Tibial artery (tissue), 4 donors: Measurements from ENCODE around the gene PVALB.

Experiments used
- DNase-seq, 2 donors: peaks; one replicate each; pipeline ENCODE4 v3.0.0-alpha.2; 2019
- H3K27ac ChIP-seq, 2 donors: fragments of 200-600 bp; sonication (generic) in 1 of 2; 1 replicate in 1 of 2; 2 replicates in 1 of 2; pipeline ENCODE4 v1.5.1; 2018 to 2019; ENCODE audit warnings: mild to moderate bottlenecking in 1 of 2
- H3K27me3 ChIP-seq, 2 donors: fragments of 200-600 bp; sonication (generic) in 1 of 2; one replicate each; pipeline versions ENCODE4 v1.5.1 to v1.6.0; 2016 to 2019
- H3K36me3 ChIP-seq, 3 donors: fragments of 200-600 bp; sonication (generic) in 2 of 3; one replicate each; pipeline ENCODE4 v1.5.1; 2016 to 2019; ENCODE audit warnings: mild to moderate bottlenecking in 2 of 3
- H3K4me1 ChIP-seq, 4 donors: fragments of 200-600 bp; sonication (generic) in 2 of 4; 1 replicate in 3 of 4; 2 replicates in 1 of 4; pipeline ENCODE4 v1.5.1; 2016 to 2019
- H3K4me3 ChIP-seq, 2 donors: fragments of 200-600 bp; sonication (generic) in 1 of 2; 1 replicate in 1 of 2; 2 replicates in 1 of 2; pipeline ENCODE4 v1.5.1; 2018 to 2019; ENCODE audit warnings: mild to moderate bottlenecking in 2 of 2
- H3K9me3 ChIP-seq, 3 donors: fragments of 200-600 bp; sonication (generic) in 1 of 3; one replicate each; pipeline ENCODE4 v1.5.1; 2016 to 2019
- intact Hi-C: fragments of 100-400 bp; cut with DNase I; formaldehyde crosslinking; loops from one replicate; pipeline ENCODE4 v1.15.0; 2023; ENCODE audit warnings: low total_unique reads
- TF ChIP-seq, protein P1 (sequence below), 2 experiments: fragments of 200-600 bp in 1 of 2; fragments of 450-650 bp in 1 of 2; IDR thresholded peaks; one replicate each; pipeline ENCODE4 v1.5.1; 2017 to 2019; ENCODE audit warnings: antibody characterized with exemption in 2 of 2, mild to moderate bottlenecking in 1 of 2, moderate library complexity in 1 of 2

The PVALB gene

DNA sequence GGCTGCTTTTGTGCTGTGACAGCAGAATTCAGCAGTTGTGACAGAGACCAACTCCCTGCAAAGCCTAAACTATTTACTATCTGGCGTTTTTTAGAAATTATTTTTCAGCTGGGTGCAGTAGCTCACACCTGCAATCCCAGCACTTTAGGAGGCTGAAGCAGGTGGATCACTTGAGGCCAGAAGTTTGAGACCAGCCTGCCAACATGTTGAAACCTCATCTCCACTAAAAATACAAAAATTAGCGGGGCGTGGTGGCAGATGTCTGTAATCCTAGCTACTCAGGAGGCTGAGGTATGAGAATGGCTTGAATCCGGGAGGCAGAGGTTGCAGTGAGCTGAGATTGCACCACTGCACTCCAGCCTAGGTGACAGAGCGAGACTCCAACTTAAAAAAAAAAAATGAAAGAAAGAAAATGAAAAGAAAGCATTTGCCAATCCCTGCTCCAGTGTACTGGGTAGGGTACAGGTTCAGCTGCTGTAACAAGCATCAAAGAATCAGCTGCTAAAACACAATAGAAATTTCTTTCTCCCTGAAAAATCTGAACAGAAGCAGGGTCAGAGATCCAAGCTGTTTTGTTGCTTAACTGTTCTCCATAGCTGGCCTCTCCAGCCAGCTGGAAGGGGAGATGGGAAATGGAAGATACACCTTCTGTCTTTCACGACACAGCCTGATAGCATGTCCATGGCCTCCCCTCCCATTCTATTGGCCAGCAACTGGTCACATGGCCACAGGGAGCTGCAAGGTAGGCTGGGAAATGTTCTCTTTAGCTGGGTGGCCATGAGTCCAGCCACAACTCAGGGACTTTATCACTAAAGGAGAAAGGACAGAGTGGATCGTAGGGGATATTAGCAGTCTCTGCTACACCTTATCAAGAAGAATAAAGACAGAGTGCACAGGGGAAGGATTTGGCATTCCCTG is 35.5 kb upstream of the PVALB start:
- H3K27ac ChIP-seq: no peak overlapping the region
- no peaks in the 10 kb centered on the region for H3K36me3 ChIP-seq
- H3K9me3 ChIP-seq: no peaks in the 10 kb centered on the region
- TF ChIP-seq, protein P1, sequence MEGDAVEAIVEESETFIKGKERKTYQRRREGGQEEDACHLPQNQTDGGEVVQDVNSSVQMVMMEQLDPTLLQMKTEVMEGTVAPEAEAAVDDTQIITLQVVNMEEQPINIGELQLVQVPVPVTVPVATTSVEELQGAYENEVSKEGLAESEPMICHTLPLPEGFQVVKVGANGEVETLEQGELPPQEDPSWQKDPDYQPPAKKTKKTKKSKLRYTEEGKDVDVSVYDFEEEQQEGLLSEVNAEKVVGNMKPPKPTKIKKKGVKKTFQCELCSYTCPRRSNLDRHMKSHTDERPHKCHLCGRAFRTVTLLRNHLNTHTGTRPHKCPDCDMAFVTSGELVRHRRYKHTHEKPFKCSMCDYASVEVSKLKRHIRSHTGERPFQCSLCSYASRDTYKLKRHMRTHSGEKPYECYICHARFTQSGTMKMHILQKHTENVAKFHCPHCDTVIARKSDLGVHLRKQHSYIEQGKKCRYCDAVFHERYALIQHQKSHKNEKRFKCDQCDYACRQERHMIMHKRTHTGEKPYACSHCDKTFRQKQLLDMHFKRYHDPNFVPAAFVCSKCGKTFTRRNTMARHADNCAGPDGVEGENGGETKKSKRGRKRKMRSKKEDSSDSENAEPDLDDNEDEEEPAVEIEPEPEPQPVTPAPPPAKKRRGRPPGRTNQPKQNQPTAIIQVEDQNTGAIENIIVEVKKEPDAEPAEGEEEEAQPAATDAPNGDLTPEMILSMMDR (IDR thresholded peaks at IDR 0.05): no peak
- intact Hi-C loops: no loop called here
- peaks cover 0 to 64% of the 10 kb centered on the region in 2 donors for H3K27me3 ChIP-seq
- DNase-seq: no peak
- H3K4me1 ChIP-seq: peaks cover 0 to 9% (median 3%) of the 10 kb centered on the region in 4 donors
- H3K4me3 ChIP-seq: no peak overlapping the region

DNA sequence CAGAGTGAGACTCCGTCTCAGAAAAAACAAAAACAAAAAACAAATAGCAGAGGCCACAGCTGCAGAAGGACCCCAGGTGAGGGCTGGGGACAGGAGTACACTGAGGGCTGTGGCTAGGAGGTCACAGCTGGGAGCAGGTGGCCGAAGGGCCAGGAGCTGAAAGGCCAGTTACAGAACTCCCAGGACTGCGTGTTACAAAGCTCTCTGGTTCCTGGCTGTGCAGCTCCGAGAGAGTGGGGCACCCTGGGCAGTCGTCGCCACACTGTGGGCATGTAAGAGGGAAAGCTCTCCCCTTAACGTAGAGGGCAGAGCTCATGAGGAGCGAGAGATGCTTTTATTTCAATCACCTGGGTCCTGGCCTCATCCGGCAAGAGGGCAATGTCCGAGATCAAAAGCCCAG is 33.8 kb upstream of the PVALB start:
- TF ChIP-seq, protein P1 (IDR thresholded peaks at IDR 0.05): no peak
- no peaks in the 10 kb centered on the region for H3K9me3 ChIP-seq
- intact Hi-C loops: no loop called here
- peaks cover 0 to under 1% (median 0%) of the 10 kb centered on the region in 4 donors for H3K4me1 ChIP-seq
- H3K27me3 ChIP-seq: peaks cover 0 to 62% of the 10 kb centered on the region in 2 donors
- no peak for DNase-seq
- no peak overlapping the region for H3K4me3 ChIP-seq
- no peaks in the 10 kb centered on the region for H3K36me3 ChIP-seq
- no peak overlapping the region for H3K27ac ChIP-seq

DNA sequence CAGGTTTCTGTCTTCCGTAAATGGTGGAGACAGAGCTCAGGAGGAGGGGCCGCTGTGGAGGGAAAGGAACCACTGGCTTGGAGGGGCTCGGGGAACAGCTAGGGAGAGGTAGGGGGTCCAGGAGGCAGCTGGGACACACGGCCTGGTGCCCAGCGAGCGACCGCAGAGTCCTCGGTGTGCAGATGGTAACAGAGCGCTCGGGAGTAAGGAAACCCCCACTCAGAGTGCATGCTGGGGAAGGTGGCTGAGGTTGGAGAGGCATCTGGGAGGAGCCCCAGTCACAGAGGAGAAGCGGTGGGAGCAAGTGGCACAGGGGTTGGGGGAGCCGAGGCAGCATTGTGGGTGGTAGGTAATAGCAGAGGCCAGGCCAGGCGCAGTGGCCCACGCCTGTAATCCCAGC is 33.2 kb upstream of the PVALB start:
- TF ChIP-seq, protein P1 (IDR thresholded peaks at IDR 0.05): no peak
- Histone ChIP-seq H3K27ac (no peak overlapping the region), H3K36me3 (no peaks in the 10 kb centered on the region), H3K27me3 (peaks cover 0 to 57% of the 10 kb centered on the region in 2 donors), H3K4me3 (no peak overlapping the region), H3K9me3 (no peaks in the 10 kb centered on the region), H3K4me1 (no peaks in the 10 kb centered on the region)
- DNase-seq: no peak
- intact Hi-C loops: no loop called here

DNA sequence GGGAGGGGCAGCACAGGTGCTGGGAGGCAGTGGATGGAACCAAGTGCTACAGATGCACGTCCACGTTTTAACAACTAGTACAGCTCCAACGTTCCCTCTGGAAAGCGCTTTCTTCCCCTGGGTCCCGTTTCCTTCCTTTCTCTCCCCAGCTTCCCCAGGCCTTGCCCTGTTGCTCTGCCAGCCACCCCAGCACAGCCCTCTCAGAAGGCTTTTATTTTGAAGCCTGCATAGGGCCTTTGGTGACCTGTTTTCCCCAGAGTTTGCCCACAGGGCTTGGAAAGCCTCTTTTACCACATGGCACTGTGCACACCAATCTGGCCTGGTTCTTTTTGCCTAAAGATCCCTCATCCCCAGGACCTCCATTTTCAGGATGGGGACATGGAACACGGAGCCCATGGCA is 30.1 kb upstream of the PVALB start:
- Histone ChIP-seq H3K4me3 (no peak overlapping the region), H3K9me3 (no peaks in the 10 kb centered on the region), H3K27me3 (peaks cover 0 to 56% of the 10 kb centered on the region in 2 donors), H3K36me3 (no peaks in the 10 kb centered on the region), H3K4me1 (no peaks in the 10 kb centered on the region), H3K27ac (no peak overlapping the region)
- TF ChIP-seq, protein P1 (IDR thresholded peaks at IDR 0.05): no peak
- intact Hi-C loops: no loop called here
- no peak for DNase-seq

DNA sequence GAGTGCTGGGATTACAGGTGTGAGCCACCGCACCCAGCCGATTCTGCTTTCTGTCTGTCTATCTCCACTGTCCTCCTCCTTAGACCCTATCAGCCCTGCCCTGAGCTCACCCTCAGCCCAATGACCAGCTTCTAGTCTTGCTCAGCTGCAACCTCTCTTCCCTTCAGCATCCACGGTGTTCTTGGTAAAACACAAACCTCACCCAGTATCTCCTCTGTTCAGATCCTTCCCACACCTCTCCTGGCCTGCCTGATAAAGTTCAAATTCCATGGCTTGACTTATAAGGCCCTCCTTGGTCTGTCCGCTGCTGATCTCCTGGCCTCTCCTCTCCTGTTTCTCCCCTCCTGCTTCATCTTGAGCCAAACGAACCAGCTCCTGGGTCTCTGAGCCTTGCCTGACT is 29.4 kb upstream of the PVALB start:
- TF ChIP-seq, protein P1 (IDR thresholded peaks at IDR 0.05): no peak
- intact Hi-C loops: no loop called here
- Histone ChIP-seq H3K27me3 (peaks cover 0 to 56% of the 10 kb centered on the region in 2 donors), H3K36me3 (no peaks in the 10 kb centered on the region), H3K4me1 (no peaks in the 10 kb centered on the region), H3K4me3 (no peak overlapping the region), H3K27ac (no peak overlapping the region), H3K9me3 (no peaks in the 10 kb centered on the region)
- DNase-seq: no peak
